Measurements from ENCODE around the gene PMM2.
"Not testable (repeated sequence)": the region's sequence is repeated elsewhere in the genome, so short reads cannot be mapped to it uniquely, and the experiment has no call there.

PMM2 gene

GRCh38 chr16:8797364-8798173 is at the start of gene PMM2, which contains the start of gene TMEM186:
Gene PMM2 (plus strand): TSS chr16:8797839. CDS start chr16:8797883, 44 bp downstream.
Gene TMEM186 (minus strand): TSS chr16:8797639. CDS start chr16:8797614, 25 bp downstream.
- DNase-seq = peak; percentile 93

- DNase-seq = not testable (repeated sequence)
Measured at GRCh38 chr16:8748944-8749343, 48.7 kb upstream of the PMM2 start.

GRCh38 chr16:8751481-8752311 is 45.9 kb upstream of the PMM2 start:
- no peak for DNase-seq

GRCh38 chr16:8752706-8753105 is 44.9 kb upstream of the PMM2 start:
- DNase-seq = no peak

GRCh38 chr16:8753416-8754054 is 44.1 kb upstream of the PMM2 start:
- DNase-seq = no peak

- DNase-seq = no peak
Measured at GRCh38 chr16:8756755-8757154, 40.9 kb upstream of the PMM2 start.

- no peak for DNase-seq
Measured at GRCh38 chr16:8758022-8758421, 39.6 kb upstream of the PMM2 start.

- DNase-seq = no peak
Measured at GRCh38 chr16:8760021-8760420, 37.6 kb upstream of the PMM2 start.

- no peak for DNase-seq
Measured at GRCh38 chr16:8761078-8761477, 36.6 kb upstream of the PMM2 start.

GRCh38 chr16:8762254-8762653 is 35.4 kb upstream of the PMM2 start:
- no peak for DNase-seq

GRCh38 chr16:8763083-8763482 is 34.6 kb upstream of the PMM2 start:
- no peak for DNase-seq

- no peak for DNase-seq
Measured at GRCh38 chr16:8763899-8764298, 33.7 kb upstream of the PMM2 start.

- no peak for DNase-seq
Measured at GRCh38 chr16:8764525-8765250, 33.0 kb upstream of the PMM2 start.

GRCh38 chr16:8767176-8767575 is 30.5 kb upstream of the PMM2 start:
- no peak for DNase-seq

- no peak for DNase-seq
Measured at GRCh38 chr16:8768283-8768682, 29.4 kb upstream of the PMM2 start.

GRCh38 chr16:8768692-8769091 is 28.9 kb upstream of the PMM2 start:
- no peak for DNase-seq

- no peak for DNase-seq
Measured at GRCh38 chr16:8773537-8773936, 24.1 kb upstream of the PMM2 start.

- DNase-seq = no peak
Measured at GRCh38 chr16:8774208-8774607, 23.4 kb upstream of the PMM2 start.

- DNase-seq = no peak
Measured at GRCh38 chr16:8775359-8775758, 22.3 kb upstream of the PMM2 start.

GRCh38 chr16:8776129-8776584 is 21.5 kb upstream of the PMM2 start:
- no peak for DNase-seq

- no peak for DNase-seq
Measured at GRCh38 chr16:8777217-8777616, 20.4 kb upstream of the PMM2 start.

- DNase-seq = no peak
Measured at GRCh38 chr16:8781797-8782196, 15.8 kb upstream of the PMM2 start.

- DNase-seq = no peak
Measured at GRCh38 chr16:8782673-8783072, 15.0 kb upstream of the PMM2 start.

Measured in DMS153 (cell line).